ENCODE results near the gene MLIP.

The MLIP gene

GRCh38 chr6:54285595-54285994 is 174.4 kb downstream of the MLIP start:
- DNase-seq: no peak

- no peak for DNase-seq
Measured at GRCh38 chr6:54286141-54286540, 174.9 kb downstream of the MLIP start.

- no peak for DNase-seq
Measured at GRCh38 chr6:54288474-54288873, 177.2 kb downstream of the MLIP start.

- DNase-seq: no peak
Measured at GRCh38 chr6:54289426-54289825, 178.2 kb downstream of the MLIP start.

- DNase-seq: no peak
Measured at GRCh38 chr6:54291146-54291545, 179.9 kb downstream of the MLIP start.

GRCh38 chr6:54291738-54292137 is 180.5 kb downstream of the MLIP start:
- DNase-seq: no peak

GRCh38 chr6:54294965-54295532 is 183.8 kb downstream of the MLIP start:
- no peak for DNase-seq

GRCh38 chr6:54299542-54300269 is 188.5 kb downstream of the MLIP start:
- DNase-seq: no peak

- no peak for DNase-seq
Measured at GRCh38 chr6:54301770-54302169, 190.5 kb downstream of the MLIP start.

- DNase-seq: peak in 1 of 3 experiments; percentile 20
Measured at GRCh38 chr6:54307439-54307910, 196.2 kb downstream of the MLIP start.

- no peak for DNase-seq
Measured at GRCh38 chr6:54308289-54308985, 197.2 kb downstream of the MLIP start, which contains the start of gene TINAG. Gene TINAG (plus strand): TSS chr6:54308441. CDS start chr6:54308551, 110 bp downstream.

- DNase-seq: no peak
Measured at GRCh38 chr6:54308986-54309315, 197.7 kb downstream of the MLIP start.

GRCh38 chr6:54310377-54311152 is 199.3 kb downstream of the MLIP start:
- no peak for DNase-seq

- DNase-seq: no peak
Measured at GRCh38 chr6:54315656-54316055, 204.4 kb downstream of the MLIP start.
